GM21390 (cell line): ENCODE data around the gene DIAPH2.
"Not testable (repeated sequence)": the region's sequence is repeated elsewhere in the genome, so short reads cannot be mapped to it uniquely, and the experiment has no call there.

Experiments
- ATAC-seq: cut with Tn5 transposase; IDR thresholded peaks from one replicate; pipeline ENCODE4 v1.9.1; 2021; ENCODE audit not compliant: unreplicated experiment

Gene DIAPH2

DNA sequence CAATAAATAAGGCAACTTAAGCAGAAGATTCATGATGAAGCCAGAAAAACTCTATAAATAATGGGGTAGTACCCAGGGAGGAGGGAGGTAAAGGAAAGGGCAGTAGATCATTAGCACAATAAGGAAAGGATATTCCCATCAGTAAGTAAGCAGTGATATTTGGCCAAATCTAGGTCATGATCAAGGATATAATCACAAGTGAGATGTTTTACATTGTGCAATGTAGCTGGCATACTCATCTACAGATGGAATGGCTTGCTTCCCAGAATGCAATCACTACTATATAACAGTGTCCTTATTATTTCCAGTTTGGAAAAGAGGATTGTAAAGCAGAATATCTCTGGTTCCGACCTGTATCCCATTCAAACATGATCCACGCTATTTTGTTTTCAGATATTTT is 682.5 kb downstream of the DIAPH2 start:
- ATAC-seq, result no peak

GRCh38 chrX:97369947-97370346 is 685.3 kb downstream of the DIAPH2 start:
- ATAC-seq, result no peak

DNA sequence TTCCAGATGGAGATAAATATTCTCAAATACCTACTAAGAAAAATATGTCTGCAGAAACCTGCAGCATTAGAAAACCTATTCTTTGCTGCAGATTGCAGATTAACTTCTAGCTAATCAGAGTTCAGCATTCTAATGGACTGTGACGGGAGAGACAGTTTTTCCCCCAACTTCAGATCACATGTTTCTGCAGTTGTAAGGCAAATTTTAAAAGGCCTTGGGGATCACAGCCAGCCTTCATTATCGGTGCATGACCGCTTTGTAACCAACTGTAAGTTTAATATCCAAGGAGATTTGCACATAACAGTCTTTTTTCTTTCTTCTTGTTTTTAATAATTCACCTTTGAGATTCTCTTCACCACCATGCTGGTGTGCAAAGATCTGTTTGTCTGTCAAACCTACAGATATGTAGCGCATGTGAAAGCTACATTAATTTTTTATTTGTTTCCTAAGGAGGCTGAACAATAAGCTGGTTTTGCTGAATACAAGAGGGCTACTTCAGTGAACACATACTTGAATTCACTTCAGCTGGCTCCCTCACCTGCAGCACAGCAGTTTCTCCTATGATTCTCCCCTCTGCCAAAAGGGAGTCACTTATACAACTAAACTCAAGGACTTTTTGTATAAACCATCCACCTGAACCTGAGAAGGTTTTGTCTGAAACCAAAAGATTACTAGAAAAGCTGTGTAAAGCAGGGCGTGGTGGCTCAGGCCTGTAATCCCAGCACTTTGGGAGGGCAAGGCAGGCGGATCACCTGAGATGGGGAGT is 687.5 kb downstream of the DIAPH2 start:
- no peak for ATAC-seq

DNA sequence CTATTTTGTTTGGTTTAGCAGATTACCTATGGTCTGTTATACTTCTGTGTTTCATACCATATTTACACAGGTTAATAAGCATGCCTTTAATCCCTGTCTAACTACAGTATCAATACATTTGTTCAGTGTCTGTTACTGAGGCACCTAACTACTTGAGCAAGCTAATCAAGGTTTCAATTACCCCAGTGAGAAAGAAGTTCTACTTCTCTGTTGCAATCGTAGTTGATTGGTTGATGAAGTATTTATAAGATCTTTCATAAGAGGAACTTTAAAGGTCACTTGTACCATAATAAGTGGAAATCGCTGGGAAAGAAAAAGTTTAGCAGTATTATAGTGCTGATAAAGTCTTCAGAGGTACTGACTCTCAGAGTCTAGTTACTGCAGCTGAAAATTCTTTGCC is 689.6 kb downstream of the DIAPH2 start:
- no peak for ATAC-seq

DNA sequence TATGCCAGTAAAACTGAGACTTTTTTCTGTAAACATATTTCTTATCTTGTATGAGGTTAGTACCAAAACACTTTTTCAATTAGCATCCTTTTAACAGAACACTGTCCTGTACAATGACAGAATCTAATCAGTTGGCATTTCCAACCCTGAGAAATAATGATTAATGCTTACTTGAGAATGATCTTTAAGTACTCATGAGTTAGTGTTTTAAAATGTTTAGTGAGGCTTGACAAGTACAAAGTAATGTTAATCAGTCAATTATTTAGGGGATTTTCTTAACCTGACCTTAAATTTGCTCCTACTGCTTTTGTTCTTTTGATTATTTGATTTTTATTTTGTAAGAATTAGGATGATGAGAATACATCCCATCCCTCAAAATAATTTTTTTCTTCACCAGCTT is 695.6 kb downstream of the DIAPH2 start:
- no peak for ATAC-seq

DNA sequence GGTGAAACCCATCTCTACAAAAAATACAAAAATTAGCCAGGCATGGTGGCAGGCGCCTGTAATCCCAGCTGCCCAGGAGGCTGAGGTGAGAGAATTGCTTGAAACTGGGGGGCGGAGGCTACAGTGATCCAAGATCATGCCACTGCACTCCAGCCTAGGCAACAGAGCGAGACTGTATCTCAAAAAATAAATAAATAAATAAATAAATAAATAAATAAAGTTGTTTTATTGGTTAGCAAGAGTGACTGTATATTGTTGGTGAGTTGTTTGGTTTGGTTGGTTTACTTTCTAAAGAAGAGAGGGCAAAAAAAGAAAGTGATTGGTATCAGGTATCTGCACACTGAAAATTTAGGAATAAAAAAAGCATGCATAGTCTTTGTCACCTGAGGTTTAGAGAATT is 700.0 kb downstream of the DIAPH2 start:
- ATAC-seq, result no peak

DNA sequence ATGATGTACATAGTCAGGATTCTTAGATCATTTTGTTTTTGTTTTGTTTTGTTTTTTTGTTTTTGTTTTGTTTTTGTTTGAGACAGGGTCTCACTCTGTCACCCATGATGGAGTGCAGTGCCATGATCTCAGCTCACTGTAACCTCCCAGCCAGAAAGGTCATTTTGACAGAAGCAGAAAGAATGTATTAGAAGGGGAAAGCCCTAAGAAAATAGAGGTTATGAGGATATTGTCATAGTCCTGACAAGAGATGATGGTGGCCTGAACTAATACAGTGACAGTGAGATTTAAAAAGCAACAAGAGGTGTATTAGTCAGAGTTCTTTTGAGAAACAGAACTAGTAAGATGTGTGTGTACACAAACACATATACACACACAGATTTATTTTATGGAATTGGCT is 702.4 kb downstream of the DIAPH2 start:
- no peak for ATAC-seq

GRCh38 chrX:97389761-97390192 is 705.1 kb downstream of the DIAPH2 start:
- ATAC-seq, result no peak

DNA sequence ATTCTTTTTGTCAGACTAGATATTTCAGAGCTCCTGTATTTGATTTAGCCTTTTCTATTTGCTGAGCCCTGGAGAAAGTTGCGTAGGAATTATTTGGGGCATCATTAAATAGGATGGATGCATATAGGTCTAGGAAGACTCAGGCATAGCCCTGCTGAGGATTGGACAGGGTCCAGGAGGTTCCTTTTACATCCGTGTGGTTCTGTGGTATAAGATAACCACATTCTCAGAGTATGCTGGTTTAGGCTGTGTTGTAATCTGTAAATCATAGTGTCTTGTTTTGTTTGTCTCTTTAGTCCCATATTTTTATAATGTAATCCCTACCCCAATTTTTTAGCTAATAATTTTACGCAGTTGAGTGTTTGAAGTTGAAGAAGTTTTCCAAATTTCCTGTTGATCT is 712.7 kb downstream of the DIAPH2 start:
- ATAC-seq, result no peak

- peak; percentile 50 for ATAC-seq
Measured at GRCh38 chrX:97398030-97398551, 713.4 kb downstream of the DIAPH2 start.

DNA sequence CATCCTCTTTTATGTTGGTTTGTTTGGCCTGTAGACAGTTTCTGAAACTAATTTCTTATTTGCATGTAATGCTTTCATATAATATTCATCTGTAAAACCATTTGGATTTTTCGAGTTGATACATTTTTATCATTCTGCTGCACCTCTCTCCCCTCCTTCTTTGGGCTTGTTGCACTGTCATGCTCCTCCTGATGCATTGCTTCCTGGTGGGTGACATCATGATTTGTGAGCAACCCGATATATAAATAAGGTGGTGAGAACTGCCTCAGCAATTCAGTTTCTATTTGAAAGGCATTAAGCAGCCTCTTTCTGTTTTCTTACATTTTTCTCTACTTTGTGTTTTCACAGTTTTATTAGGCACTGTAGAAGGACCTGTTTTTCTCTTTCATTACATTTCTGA is 714.8 kb downstream of the DIAPH2 start:
- ATAC-seq, result peak; percentile 34

GRCh38 chrX:97400492-97400891 is 715.9 kb downstream of the DIAPH2 start:
- no peak for ATAC-seq

DNA sequence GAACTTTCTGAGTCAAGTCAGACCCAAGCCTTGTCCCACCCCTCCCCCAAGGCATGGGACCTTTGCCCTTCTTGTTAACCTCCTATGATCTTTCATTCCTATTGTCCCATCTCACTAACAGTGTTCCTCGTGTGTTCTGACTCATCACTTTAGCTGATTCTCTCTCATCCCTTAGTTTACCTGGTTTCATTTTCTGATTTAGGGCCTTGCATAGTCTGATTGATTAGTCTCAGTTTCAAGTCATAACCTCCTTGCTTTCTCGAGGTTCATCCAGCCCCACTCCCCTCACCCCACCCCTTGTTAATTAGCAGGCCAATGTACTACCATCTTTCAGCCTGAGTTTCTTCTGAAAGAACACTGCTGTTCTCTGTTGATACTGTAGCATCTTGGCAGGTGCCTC is 716.5 kb downstream of the DIAPH2 start:
- ATAC-seq, result peak; percentile 56

DNA sequence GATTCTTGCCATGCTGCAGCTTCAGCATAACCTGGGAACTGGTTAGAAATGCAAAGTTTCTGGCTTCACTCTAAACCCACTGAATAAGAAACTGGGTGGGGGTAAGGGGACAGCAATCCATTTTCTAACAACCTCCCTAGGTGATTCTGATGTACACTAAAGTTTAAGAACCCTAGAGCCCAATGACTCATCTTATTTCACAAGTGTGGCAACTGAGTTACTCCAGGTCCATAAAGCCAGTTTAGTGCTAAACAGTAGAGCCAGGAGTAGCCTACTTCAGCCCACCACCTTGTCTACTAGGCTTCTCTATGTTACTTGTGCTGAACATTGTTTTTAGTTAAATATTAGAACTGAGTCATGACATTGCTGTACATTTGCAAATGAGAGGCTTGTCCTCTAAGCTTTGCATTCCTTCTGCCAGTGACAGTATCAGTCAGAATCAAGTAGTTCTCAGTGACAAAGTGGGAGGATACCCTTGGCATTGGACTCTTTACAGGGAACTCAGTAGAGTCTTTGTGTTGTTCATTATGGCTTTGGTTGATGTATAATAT is 717.0 kb downstream of the DIAPH2 start:
- no peak for ATAC-seq

DNA sequence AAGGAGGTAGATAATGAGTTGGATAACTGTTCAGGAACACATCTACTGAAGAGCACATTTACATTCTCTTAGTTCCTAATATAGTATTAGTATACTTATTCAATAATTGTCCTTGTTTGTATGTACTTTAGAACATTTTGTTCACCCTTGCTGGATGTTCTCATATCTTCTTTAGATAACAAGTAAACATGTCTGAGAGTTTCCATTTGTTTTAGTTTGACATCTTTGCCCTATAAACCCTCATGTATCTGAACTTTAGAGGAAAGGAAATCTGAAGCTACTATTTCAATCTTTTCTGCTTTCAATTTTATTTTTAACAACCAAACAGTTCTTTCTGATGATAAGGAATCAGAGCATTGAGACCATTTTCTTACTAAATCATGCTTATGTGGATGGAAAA is 717.7 kb downstream of the DIAPH2 start:
- no peak for ATAC-seq

- ATAC-seq, result no peak
Measured at GRCh38 chrX:97402903-97403302, 718.3 kb downstream of the DIAPH2 start.

GRCh38 chrX:97405031-97405660 is 720.5 kb downstream of the DIAPH2 start:
- ATAC-seq, result no peak

- not testable (repeated sequence) for ATAC-seq
Measured at GRCh38 chrX:97409632-97410415, 725.2 kb downstream of the DIAPH2 start.

- no peak for ATAC-seq
Measured at GRCh38 chrX:97416461-97416860, 731.8 kb downstream of the DIAPH2 start.

- ATAC-seq, result no peak
Measured at GRCh38 chrX:97429101-97429500, 744.5 kb downstream of the DIAPH2 start.

DNA sequence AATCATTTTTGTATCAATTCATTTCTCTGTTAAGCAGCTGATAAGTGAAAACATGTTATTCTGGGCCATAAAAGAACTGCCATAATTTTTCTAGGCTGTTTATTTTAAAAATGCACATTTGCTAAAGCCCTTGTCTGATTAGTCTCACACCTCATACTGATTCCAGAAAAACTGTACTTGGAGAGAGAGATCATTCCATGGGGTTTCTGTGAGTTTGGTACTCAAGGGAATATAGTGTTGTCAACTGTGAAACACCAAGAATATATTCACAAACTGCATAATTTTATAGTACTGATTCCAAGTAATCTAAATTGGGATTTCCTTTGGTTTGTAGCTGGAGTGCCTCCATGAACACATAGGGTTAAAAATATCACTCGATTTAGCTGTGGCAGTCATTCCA is 746.6 kb downstream of the DIAPH2 start:
- ATAC-seq, result no peak
